ENCODE results near the gene DNMBP.
"Not testable (repeated sequence)": the region's sequence is repeated elsewhere in the genome, so short reads cannot be mapped to it uniquely, and the experiment has no call there.

The DNMBP gene

GRCh38 chr10:99944860-99945259 is 64.9 kb downstream of the DNMBP start:
- no peak overlapping the region for H3K4me3 ChIP-seq (ENCODE audit: low read depth, low read length)
- no peak for TF ChIP-seq CTCF (IDR thresholded peaks at IDR 0.05; ENCODE audit: borderline replicate concordance, insufficient read depth, low read depth, low read length)

- H3K4me3 ChIP-seq (ENCODE audit: low read depth, low read length), result no peak overlapping the region
- TF ChIP-seq CTCF (IDR thresholded peaks at IDR 0.05; ENCODE audit: borderline replicate concordance, insufficient read depth, low read depth, low read length), result no peak
These were observed 65.8 kb downstream of the DNMBP start for GRCh38 chr10:99943908-99944307.

- no peak for TF ChIP-seq CTCF (IDR thresholded peaks at IDR 0.05; ENCODE audit: borderline replicate concordance, insufficient read depth, low read depth, low read length)
- no peak overlapping the region for H3K4me3 ChIP-seq (ENCODE audit: low read depth, low read length)
These were observed 67.6 kb downstream of the DNMBP start for GRCh38 chr10:99941942-99942820.

GRCh38 chr10:99938563-99938962 is 71.2 kb downstream of the DNMBP start:
- no peak overlapping the region for H3K4me3 ChIP-seq (ENCODE audit: low read depth, low read length)
- TF ChIP-seq CTCF (IDR thresholded peaks at IDR 0.05; ENCODE audit: borderline replicate concordance, insufficient read depth, low read depth, low read length), result no peak

- H3K4me3 ChIP-seq (ENCODE audit: low read depth, low read length), result no peak overlapping the region
- no peak for TF ChIP-seq CTCF (IDR thresholded peaks at IDR 0.05; ENCODE audit: borderline replicate concordance, insufficient read depth, low read depth, low read length)
These were observed 72.1 kb downstream of the DNMBP start for GRCh38 chr10:99937630-99938029.

- H3K4me3 ChIP-seq (ENCODE audit: low read depth, low read length), result not testable (repeated sequence)
These were observed 77.4 kb downstream of the DNMBP start for GRCh38 chr10:99932203-99932957.

GRCh38 chr10:99930731-99931550 is 78.8 kb downstream of the DNMBP start:
- TF ChIP-seq CTCF (IDR thresholded peaks at IDR 0.05; ENCODE audit: borderline replicate concordance, insufficient read depth, low read depth, low read length), result no peak
- H3K4me3 ChIP-seq (ENCODE audit: low read depth, low read length), result no peak overlapping the region
